ENCODE measurements around the gene NTSR2. TPM values are rescaled to one million over a fixed set of nuclear protein-coding genes. Genes with fewer than 3 reads are reported as not detected.

NTSR2 gene
- total and polyA plus RNA-seq, 10 of the 15 experiments (the other 5 are each of a cell fraction or from before 2014, with no cell fraction given): not detected

- TF ChIP-seq SKIL (IDR thresholded peaks at IDR 0.05; ENCODE audit: low read depth, poor library complexity, severe bottlenecking) (no peak), YBX1 (IDR thresholded peaks at IDR 0.05) (no peak)
Measured at GRCh38 chr2:11663427-11663826, 6.6 kb downstream of the NTSR2 start (continued).

GRCh38 chr2:11662882-11663281, 7.1 kb downstream of the NTSR2 start:
- ATAC-seq: no peak
- no peak overlapping the region for H3K27ac ChIP-seq (ENCODE audit: control insufficient read depth, insufficient read depth)
- POLR2A ChIA-PET: no interaction called here
- H3K79me2 ChIP-seq (ENCODE audit: control insufficient read depth, insufficient read depth, low read length): no peaks in the 10 kb centered on the region
- TF ChIP-seq NR2C1 (IDR thresholded peaks at IDR 0.05): no peak
- TF ChIP-seq ATF2 (IDR thresholded peaks at IDR 0.05; ENCODE audit: low read length): no peak
- TF ChIP-seq SP1 (IDR thresholded peaks at IDR 0.05; ENCODE audit: low read depth, low read length): no peak
- TF ChIP-seq YY1 (IDR thresholded peaks at IDR 0.05; ENCODE audit: low read depth, low read length): no peak
- TF ChIP-seq PRDM15 (CRISPR knock-in tag; IDR thresholded peaks at IDR 0.05): no peak
- TF ChIP-seq KDM1A (IDR thresholded peaks at IDR 0.05; ENCODE audit: borderline replicate concordance): no peak
- TF ChIP-seq BCL11A (IDR thresholded peaks at IDR 0.05; ENCODE audit: low read depth, low read length): no peak
- no peak for TF ChIP-seq MAX (IDR thresholded peaks at IDR 0.05; ENCODE audit: low read depth, low read length)
- no peak for TF ChIP-seq SIX5 (IDR thresholded peaks at IDR 0.05; ENCODE audit: low read depth, low read length, severe bottlenecking)
- no peak for TF ChIP-seq ZSCAN29 (IDR thresholded peaks at IDR 0.05)
- BruUV-seq (replicated peaks): no TSS peak
- no peaks in the 10 kb centered on the region for H3K27me3 ChIP-seq (replicated peaks in 1 of 2; ENCODE audit: control insufficient read depth in 2 of 2, insufficient read depth in 2 of 2, low read length in 1 of 2)
- SMC1A ChIA-PET (ENCODE audit: uncharacterized antibody, unreplicated experiment): interaction anchor here (0.7 kb wide), 1 partner anchor 609 kb away, joined by 3 read pairs; no protein-coding TSS in a partner anchor
- H4K20me1 ChIP-seq (ENCODE audit: control insufficient read depth, insufficient read depth): no peaks in the 10 kb centered on the region
- no peak overlapping the region for H2AFZ ChIP-seq (ENCODE audit: control insufficient read depth, low read depth, low read length)
- no peaks in the 10 kb centered on the region for H3K36me3 ChIP-seq (ENCODE audit: control insufficient read depth in 2 of 2, insufficient read depth in 2 of 2, low read length in 1 of 2)
- RAD21 ChIA-PET (ENCODE audit: unreplicated experiment): no interaction called here
- no peaks in the 10 kb centered on the region for H3K4me1 ChIP-seq (ENCODE audit: control insufficient read depth, insufficient read depth, low read length)
- DNase-seq (ENCODE audit: low read depth, low spot score): no peak
- H3K9me3 ChIP-seq (replicated peaks; ENCODE audit: control insufficient read depth, insufficient read depth, low read length): no peaks in the 10 kb centered on the region
- H3K9ac ChIP-seq (ENCODE audit: control insufficient read depth, insufficient read depth, low read length): no peak overlapping the region
- intact Hi-C loops (cut with micrococcal nuclease; ENCODE audit: unreplicated experiment): no loop called here
- no peak overlapping the region for H3K4me2 ChIP-seq (ENCODE audit: control insufficient read depth, insufficient read depth)
- in situ Hi-C loops (cut with MboI): no loop called here
- CTCF ChIA-PET: no interaction called here
- no peak for FAIRE-seq
- no peak overlapping the region for H3K4me3 ChIP-seq
